Spleen (tissue), 7 donors: ENCODE results near the gene S100A13.

Source experiments
- POLR2A ChIP-seq, 3 donors: fragments of 450-650 bp; IDR thresholded peaks; one replicate each; pipeline ENCODE4 v1.5.1; 2017; ENCODE audit warnings: antibody characterized with exemption in 3 of 3, mild to moderate bottlenecking in 1 of 3
- POLR2AphosphoS5 ChIP-seq, 3 donors: sonication (generic); formaldehyde crosslinking; IDR thresholded peaks; one replicate each; pipeline ENCODE4 v1.5.1; 2017; ENCODE audit warnings: antibody characterized with exemption in 3 of 3
- TF ChIP-seq, protein P1 (sequence below), 11 experiments: fragments of 200-600 bp in 7 of 11; fragments of 450-650 bp in 4 of 11; sonication (generic) in 4 of 11; IDR thresholded peaks in 8 of 11; conservative IDR thresholded peaks in 3 of 11; 1 replicate in 7 of 11; 2 replicates in 4 of 11; pipeline versions ENCODE4 v1.4.0 to v1.8.0; 2016 to 2021; ENCODE audit warnings: antibody characterized with exemption in 11 of 11, inconsistent platforms in 4 of 11, mild to moderate bottlenecking in 1 of 11
- donor health status: DM: no; HTN: no; CAD: no; lungs with moderate emphysema.
- donor health status: DM: no; HTN: no; CAD: no.
- donor health status: DM: no; HTN: no; CAD: no.

DNA sequence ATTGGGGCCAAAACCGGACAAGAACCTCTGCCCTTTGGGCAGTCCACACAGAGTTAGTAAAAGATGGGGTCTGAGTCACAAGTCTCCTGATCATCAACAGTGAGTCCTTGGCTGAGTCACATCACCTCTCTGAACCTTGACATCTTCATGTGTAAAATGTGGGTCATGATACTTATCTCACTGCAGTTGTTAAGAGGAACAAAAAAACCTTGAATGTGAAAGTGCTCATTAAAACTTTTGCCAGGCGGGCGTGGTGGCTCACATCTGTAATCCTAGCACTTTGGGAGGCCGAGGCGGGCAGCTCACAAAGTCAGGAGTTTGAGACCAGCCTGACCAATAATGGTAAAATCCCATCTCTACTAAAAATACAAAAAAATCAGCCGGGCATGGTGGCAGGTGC, 30.1 kb downstream of the S100A13 start:
- TF ChIP-seq, protein P1, sequence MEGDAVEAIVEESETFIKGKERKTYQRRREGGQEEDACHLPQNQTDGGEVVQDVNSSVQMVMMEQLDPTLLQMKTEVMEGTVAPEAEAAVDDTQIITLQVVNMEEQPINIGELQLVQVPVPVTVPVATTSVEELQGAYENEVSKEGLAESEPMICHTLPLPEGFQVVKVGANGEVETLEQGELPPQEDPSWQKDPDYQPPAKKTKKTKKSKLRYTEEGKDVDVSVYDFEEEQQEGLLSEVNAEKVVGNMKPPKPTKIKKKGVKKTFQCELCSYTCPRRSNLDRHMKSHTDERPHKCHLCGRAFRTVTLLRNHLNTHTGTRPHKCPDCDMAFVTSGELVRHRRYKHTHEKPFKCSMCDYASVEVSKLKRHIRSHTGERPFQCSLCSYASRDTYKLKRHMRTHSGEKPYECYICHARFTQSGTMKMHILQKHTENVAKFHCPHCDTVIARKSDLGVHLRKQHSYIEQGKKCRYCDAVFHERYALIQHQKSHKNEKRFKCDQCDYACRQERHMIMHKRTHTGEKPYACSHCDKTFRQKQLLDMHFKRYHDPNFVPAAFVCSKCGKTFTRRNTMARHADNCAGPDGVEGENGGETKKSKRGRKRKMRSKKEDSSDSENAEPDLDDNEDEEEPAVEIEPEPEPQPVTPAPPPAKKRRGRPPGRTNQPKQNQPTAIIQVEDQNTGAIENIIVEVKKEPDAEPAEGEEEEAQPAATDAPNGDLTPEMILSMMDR (IDR thresholded peaks at IDR 0.05 in 8 of 11, conservative IDR thresholded peaks at IDR 0.05 in 3 of 11), result no peak
- no peak for TF ChIP-seq POLR2AphosphoS5 (IDR thresholded peaks at IDR 0.05)
- TF ChIP-seq POLR2A (IDR thresholded peaks at IDR 0.05), result no peak
